Posterior cingulate gyrus (tissue), 11 donors: ENCODE results near the gene WDR6.
A peak's percentile ranks its signal among the peaks of the same experiment; 100 is the strongest.

Source experiments
- DNase-seq, 10 donors: peaks; one replicate each; pipeline versions ENCODE4 v3.0.0 to v3.0.0-alpha.2; 2020 to 2021; ENCODE audit warnings: mixed read lengths in 3 of 10
- intact Hi-C: fragments of 100-400 bp; cut with DNase I; formaldehyde crosslinking; loops from one replicate; pipeline ENCODE4 v1.15.1; 2023

WDR6 gene, protein sequence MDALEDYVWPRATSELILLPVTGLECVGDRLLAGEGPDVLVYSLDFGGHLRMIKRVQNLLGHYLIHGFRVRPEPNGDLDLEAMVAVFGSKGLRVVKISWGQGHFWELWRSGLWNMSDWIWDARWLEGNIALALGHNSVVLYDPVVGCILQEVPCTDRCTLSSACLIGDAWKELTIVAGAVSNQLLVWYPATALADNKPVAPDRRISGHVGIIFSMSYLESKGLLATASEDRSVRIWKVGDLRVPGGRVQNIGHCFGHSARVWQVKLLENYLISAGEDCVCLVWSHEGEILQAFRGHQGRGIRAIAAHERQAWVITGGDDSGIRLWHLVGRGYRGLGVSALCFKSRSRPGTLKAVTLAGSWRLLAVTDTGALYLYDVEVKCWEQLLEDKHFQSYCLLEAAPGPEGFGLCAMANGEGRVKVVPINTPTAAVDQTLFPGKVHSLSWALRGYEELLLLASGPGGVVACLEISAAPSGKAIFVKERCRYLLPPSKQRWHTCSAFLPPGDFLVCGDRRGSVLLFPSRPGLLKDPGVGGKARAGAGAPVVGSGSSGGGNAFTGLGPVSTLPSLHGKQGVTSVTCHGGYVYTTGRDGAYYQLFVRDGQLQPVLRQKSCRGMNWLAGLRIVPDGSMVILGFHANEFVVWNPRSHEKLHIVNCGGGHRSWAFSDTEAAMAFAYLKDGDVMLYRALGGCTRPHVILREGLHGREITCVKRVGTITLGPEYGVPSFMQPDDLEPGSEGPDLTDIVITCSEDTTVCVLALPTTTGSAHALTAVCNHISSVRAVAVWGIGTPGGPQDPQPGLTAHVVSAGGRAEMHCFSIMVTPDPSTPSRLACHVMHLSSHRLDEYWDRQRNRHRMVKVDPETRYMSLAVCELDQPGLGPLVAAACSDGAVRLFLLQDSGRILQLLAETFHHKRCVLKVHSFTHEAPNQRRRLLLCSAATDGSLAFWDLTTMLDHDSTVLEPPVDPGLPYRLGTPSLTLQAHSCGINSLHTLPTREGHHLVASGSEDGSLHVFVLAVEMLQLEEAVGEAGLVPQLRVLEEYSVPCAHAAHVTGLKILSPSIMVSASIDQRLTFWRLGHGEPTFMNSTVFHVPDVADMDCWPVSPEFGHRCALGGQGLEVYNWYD

DNA sequence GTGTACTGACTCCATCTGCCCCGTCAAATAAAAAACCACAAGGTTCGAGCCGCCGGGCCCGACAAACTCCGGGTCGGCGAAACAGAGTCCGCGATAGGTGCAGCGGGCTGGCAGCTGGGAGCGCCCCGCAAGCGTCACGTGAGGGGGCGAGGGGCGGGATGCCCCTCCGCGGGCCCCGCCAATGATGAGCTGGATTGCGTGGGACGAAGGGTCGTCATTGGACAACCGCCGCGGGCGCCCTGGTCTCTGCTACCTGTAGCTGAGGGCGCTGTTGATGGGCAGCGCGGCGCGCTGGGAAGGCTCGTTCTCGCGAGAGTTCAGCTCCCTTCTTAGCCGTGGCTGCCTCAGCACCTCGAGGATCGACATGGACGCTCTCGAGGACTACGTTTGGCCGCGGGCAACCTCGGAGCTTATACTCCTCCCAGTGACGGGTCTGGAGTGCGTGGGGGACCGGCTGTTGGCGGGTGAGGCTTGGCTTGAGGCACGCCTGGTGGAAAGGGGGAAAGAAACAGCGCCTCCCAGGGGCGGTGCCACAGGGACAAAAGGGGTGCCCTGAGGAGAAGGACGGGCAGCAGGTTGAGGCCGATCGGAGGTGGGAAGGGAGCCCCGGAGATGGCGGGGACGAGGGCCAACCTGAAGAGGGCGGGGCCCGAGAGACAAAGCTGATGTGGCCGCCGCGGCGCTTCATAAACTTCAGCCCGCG, at the start of gene WDR6:
Gene WDR6 (plus strand): TSS at position 324 of the 703 bp plus-strand sequence. CDS start 41 bp downstream, at position 365.
- intact Hi-C loops, result loop anchor here (2.0 kb wide), 1 partner anchor 16 kb away; the partner anchor contains the start of gene P4HTM
- peak; percentile 89 to 100 (median 96) for DNase-seq

DNA sequence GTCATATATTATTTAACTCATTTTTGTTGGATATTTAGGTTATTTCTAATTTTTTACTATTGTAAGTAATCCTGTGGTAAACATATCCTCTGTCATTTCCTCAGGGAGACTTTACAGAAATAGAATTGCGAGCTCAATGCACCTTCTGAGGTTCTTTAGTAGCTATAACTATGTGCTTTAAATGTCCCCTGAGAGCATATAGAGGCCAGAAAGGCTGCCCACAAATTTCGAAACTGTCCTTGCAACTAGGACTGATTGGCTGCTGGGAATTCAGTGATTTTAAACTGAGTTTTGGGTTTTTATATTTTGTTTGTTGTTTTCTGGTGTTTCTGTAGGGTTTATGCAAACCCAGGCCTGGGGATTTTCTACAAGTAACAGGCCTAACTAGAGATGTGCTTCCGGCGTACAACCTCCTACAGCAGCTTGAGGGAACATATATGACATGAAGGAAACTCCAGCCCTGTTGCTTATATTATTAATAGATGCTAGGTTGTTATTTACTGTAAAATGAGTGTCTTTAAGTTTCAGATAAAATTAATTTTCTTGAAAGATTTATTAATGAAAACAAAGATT, 46.3 kb upstream of the WDR6 start:
- no peak for DNase-seq
- intact Hi-C loops, result no loop called here

DNA sequence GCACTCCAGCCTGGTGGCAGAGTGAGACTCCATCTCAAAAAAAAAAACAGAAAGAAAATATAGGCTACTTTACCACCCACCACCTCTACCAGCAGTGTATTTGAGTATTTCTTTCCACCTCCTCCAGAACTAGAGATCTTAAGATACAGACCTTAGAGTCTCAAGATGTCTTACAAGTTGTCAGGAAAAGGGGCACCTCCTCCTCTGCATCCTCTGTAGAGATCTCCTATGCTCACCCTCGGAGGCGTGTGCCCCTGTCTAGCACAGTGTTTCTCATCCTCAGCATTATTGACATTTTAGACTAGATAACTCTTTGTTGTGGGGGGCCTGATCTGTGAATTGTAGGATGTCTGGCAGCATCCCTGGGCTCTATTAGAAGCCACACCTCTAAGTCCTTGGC, 44.9 kb upstream of the WDR6 start:
- no peak for DNase-seq
- intact Hi-C loops, result no loop called here

DNA sequence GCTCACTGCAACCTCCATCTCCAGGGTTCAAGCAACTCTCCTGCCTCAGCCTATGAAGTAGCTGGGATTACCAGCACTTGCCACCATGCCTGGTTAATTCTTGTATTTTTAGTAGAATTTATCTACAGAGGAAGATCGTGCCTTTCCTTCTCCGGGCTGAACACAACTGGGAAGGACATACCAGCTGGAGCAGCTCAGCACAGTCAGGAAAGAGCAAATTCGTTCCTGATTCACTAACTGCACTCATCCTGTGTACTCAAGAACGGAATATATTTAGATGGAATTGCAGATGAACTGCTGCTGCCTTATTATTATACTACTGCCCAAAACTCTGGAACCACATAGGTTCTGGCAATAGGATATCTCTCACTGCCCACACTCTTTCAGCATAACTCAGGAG, 44.3 kb upstream of the WDR6 start:
- intact Hi-C loops, result no loop called here
- peak in 1 of 10 donors; percentile 12 for DNase-seq

DNA sequence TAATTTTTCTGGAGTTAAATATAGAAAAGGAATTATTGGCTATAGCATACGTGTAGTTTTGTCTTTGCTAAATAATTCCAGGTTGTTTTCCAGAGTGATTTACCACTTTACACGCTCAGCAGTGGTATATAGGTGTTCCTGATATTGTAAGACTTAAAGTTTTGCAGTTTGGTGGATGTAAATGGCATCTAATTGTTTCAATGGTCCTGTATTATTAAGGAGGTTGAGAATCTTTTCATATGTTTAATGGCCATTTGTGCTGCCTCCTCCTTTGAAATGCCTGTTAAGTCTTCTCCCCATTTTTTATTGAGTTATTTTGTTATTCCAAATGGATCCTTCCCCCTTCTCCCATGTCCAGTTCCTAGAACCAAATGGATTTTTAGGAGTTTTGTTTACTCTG, 43.6 kb upstream of the WDR6 start:
- intact Hi-C loops, result no loop called here
- no peak for DNase-seq

DNA sequence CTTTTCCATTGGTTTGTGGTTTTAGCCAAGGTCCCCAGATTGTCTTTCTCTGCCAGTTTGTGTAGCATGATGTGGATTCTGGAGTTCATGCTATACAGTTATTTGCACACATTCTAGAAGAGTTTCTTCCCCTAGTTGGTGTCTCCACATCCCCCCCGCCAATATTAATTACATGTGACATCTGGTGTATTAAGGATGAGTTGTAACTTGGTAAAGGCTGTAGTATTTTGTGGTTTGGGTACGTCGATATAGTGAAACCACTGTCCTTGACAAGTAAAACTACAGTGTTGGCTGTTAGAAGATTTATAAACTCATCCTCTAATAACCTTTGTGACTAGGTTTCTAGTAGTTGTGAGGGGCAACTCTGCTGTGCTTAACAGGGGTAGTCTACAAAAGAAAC, 40.8 kb upstream of the WDR6 start:
- intact Hi-C loops, result no loop called here
- no peak for DNase-seq

DNA sequence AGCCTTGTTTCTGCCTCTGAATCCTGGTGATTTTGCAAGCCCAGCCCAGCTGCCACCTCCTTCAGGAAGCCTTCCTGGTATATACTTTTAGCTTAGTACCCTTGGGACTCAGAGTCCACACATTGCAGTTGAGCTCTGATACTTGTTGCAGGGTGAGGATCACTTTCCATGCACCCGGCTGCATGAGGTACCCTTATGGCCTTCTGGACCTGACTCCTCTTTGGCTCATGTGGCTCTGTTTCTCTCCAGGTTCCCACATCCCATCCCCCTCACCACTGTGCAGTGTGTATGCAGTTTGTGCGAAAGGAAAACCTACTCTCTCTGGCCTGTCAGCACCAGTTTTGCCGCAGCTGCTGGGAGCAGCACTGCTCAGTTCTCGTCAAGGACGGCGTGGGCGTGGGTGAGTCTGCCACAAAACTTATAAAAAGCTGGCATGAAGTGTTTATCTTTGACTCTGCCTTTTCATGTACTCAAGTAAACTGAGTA, 40.3 kb upstream of the WDR6 start:
- peak in 8 of 10 donors; percentile 51 to 94 (median 79) for DNase-seq
- intact Hi-C loops, result no loop called here

DNA sequence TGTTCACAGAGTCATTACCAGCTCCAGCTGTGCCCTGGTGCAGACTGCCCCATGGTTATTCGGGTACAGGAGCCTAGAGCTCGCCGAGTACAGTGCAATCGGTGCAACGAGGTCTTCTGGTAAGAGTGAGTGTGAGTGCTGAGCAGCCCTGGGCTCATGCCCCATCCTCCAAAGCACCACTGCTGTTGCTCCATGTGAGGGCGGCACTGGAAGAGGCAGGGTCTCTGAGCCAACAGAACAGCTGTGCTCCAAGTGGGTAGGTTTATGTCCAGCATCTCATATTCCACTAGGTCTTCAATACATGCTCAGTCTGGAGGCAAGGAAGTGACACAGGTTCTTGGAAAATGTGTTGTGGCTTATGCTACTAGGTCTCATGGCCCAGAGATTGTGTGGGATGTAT, 36.6 kb upstream of the WDR6 start:
- intact Hi-C loops, result no loop called here
- DNase-seq, result no peak

DNA sequence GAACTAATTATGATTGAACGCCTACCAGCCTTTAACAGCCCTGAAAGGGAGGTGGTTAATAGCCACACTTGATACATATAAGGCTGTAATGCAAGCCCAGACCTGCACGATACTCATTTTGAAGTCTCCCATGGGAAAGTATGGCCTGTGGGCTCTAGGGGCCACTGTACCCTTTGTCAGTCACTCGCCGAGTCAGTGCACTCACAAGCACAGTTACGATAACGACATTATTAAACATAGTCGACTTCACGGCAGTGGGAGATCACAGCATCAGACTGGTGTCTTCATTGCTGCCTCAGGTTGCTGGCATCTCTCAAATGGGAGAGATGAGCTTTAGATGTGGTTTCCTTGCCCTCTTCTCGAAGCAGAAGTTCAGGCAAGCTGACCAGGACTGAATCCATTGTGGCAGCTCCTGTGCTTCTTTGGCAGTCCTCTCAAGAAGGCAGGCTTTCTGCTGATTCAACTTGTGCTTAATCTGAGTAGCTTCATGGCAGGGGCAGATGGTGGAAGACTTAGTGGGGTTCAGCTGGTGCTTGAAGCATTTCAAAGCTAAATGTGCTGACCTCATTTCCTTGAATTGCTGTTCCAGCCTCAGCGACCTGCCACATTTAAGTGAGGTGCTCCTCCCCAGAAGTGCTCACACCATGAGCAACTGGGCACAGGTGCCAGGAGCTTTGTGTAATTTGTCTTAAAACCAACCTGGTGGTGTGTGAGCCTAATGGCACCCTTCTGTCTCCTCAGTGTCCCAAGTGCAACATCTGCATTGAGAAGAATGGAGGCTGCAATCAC, 32.9 kb upstream of the WDR6 start:
- intact Hi-C loops, result no loop called here
- no peak for DNase-seq

DNA sequence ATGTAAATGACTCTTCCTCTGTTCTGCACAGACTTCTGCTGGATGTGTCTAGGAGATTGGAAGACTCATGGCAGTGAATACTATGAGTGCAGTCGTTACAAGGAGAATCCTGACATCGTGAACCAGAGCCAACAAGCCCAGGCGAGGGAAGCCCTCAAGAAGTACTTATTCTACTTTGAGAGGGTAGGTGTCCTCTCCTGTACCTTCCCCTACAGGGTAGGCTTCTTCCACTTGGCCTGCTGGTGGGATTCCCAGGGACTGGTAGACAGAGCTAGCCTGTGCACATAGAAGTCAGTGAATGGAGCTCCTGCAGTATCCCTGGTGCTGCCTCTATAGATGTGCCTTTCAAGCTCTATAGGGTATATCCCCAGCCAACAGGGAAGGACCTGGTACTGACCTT, 27.7 kb upstream of the WDR6 start:
- intact Hi-C loops, result no loop called here
- DNase-seq, result no peak

DNA sequence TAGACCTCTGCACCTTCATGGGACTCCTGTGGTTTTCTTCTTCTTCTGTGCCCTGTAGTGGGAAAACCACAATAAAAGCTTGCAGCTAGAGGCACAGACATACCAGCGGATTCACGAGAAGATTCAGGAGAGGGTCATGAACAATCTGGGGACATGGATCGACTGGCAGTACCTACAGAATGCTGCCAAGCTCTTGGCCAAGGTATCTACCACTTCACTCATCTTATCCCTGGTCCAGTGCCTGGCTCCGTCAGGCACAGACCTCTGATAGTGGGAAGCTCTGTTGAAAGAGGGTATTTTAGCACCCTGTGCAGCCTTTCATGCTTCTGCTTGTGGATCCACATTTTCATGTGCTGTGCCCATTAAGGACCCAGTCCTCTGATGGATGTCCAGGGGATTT, 26.9 kb upstream of the WDR6 start:
- intact Hi-C loops, result no loop called here

DNA sequence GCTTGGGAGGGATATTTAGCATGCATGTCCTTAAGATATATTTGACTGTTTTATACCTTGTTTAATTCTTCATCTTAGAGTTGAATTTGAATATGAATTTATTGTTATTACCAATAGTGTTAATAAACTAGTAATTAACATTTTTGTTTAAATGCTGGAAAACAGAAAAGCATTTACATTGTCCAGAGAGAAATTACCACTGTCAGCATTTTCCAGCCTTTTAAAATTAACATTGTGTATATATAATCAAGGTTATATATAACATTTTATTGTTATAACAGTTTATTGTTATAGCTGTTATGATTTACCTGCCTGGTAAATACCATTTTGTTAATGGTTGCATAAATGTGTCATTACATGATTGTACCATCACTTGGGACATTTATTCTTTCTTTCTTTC, 25.2 kb upstream of the WDR6 start:
- no peak for DNase-seq
- intact Hi-C loops, result no loop called here

More for the DNA sequence above, 26.9 kb upstream of the WDR6 start:
- peak in 1 of 10 donors; percentile 2 for DNase-seq

DNA sequence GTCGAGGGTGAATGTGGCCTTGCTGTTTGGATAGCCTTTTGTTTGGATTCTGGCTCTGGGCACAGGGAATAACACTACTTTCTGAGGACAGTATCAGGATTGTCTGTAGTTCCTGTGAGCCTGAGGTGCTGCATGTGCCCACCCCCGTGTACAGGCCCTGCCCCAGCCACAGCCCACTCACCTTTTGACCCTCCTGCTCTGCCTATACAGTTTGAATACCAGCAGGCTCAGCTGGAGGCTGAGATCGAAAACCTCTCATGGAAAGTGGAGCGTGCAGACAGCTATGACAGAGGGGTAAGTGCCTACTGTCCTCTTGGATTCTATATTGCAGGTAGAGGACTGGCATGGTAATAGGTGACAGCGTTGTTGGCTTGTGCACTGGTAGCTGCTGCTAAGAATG, 24.5 kb upstream of the WDR6 start:
- DNase-seq, result peak in 1 of 10 donors; percentile 57

DNA sequence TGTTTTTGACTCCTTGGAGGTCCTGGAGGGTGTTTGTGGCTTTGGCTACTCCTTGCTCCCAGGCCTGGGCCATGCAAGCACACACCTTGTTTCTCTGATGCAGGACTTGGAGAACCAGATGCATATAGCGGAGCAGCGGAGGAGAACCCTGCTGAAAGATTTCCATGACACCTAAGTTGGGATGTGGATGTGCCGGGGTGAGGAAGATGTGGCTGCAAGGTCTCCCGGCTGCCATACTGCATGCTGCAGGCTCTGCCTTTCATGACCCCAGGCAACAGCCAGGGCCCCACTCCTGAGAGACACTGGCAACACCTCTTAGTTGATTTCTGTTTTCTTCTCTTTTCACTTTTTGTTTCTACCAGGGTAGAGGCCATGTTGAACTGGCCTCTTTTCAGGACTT, 24.1 kb upstream of the WDR6 start:
- intact Hi-C loops, result no loop called here
- DNase-seq, result peak in 2 of 10 donors; percentile 35 to 40

More for the DNA sequence above, 24.5 kb upstream of the WDR6 start:
- intact Hi-C loops, result no loop called here

DNA sequence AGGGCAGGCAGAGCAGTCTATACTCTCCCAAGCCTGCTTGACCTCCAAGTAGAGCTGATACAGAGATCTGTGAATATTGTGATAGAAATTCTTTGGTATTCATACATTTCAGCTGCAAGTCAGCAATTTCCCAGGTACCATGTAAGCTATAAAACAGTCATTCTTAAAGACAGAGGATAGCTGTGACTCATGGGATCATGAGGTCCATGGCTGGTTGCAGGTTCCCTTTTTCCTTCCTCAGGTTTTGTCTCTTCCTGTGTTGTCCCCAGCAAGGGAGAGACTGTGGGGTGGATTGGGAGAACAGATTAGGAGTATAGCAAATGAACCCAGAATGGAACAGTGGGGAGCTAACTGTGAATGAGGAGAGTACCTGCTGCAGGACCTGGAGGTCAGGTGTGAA, 22.5 kb upstream of the WDR6 start:
- intact Hi-C loops, result no loop called here

DNA sequence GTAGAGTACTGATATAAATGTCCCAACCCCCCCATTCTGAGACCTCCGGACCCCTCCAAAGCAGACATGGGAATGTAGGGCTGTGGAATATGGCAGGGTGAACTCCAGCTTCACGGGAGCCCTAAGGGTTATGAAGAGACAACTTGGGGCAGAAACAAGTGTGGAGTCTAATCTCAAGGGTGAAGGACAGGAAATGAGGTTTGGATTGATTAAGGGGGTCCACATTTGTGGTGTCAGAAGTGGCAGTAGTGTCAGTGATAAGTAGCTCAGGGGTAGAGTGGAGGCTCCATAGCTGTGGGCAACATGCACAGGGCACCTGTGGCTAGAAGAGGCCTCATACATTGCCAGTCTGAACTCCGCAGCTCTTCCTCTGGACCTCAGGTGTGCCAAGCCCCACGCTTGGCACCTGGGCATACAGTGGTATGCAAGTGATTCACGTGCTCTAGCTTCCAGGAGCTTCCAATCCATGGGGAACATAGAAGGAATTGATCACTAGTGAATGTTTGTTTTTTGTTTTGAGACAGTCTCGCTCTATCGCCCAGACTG, 21.3 kb upstream of the WDR6 start:
- intact Hi-C loops, result no loop called here
- no peak for DNase-seq

More for the DNA sequence above, 22.5 kb upstream of the WDR6 start:
- DNase-seq, result no peak

DNA sequence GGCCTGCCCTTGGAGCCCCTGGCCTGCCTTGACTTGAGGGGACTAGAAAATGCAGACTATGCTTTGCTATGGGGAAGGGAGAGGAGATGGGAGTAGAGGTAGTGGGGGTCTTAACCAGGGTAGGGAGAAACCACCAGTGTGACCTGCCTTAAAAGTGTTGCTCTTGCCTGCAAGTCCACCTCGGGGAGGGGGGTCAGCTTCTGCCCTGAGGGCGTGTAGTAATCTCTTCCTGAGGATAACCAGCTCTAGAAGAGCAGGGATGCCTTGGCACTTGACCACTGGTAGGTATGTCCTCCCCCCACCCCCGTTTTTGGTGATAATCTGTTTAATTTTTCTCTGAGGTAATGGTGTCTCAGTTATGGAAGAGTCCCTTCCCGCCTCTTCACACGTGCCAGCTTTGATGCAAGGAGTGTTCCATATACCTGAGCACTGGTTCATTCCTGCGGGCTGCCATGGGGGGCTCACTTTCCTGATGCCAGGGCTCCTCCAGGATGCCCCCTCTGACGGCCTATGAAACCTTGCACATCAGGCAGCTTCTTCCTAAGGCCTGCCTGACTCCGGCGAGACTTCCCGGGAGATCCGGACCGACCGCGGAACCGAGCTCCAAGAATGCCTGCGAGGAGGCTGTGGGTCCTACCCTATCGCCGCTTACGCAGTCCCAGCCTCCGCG, 17.9 kb upstream of the WDR6 start:
- DNase-seq, result peak in 2 of 10 donors; percentile 41 to 66
- intact Hi-C loops, result no loop called here
